HepG2 (cell line): ENCODE results near the gene GPX5. TPM values are rescaled to one million over a fixed set of nuclear protein-coding genes. Genes with fewer than 3 reads are reported as not detected.

Experiments
- ATF7 ChIP-seq, 2 experiments: fragments of 450-650 bp in 1 of 2; sonication (generic) in 1 of 2; formaldehyde crosslinking in 1 of 2; IDR thresholded peaks; 2 replicates each; pipeline versions ENCODE4 v1.4.0 to v1.6.1; 2016 to 2020; ENCODE audit warnings: antibody characterized with exemption in 1 of 2, mild to moderate bottlenecking in 1 of 2, missing genetic modification reagents in 1 of 2
- RFXANK ChIP-seq: IDR thresholded peaks from 2 replicates; pipeline ENCODE4 v1.6.1; 2016
- U2AF1 ChIP-seq: fragments of 200-400 bp; formaldehyde crosslinking; optimal IDR thresholded peaks from 2 replicates; pipeline ENCODE3; 2017; ENCODE audit warnings: mild to moderate bottlenecking, low read depth, low read length
- XBP1 ChIP-seq: sonication (generic); formaldehyde crosslinking; IDR thresholded peaks from 2 replicates; pipeline ENCODE4 v1.5.0; 2020; ENCODE audit warnings: missing genetic modification reagents
- ZNF883 ChIP-seq: sonication (generic); formaldehyde crosslinking; IDR thresholded peaks from 2 replicates; pipeline ENCODE4 v1.5.1; 2020; ENCODE audit warnings: mild to moderate bottlenecking, missing genetic modification reagents; ENCODE audit errors: not compliant biosample characterization
- polyA plus RNA-seq, 8 experiments: library from polyadenylated mRNA; depleted of rRNA in 3 of 8; stranded (reverse) in 7 of 8; unstranded in 1 of 8; fragments of >200 nt; fragmentation: Illumina TruSeq in 4 of 8; extraction: Trizol in 4 of 8; gene quantifications; 2 replicates each; pipeline versions ENCODE4 v1.2.1 to v1.2.3, GENCODE V29; 2011 to 2016; ENCODE audit warnings: low read depth in 4 of 8, missing spikeins in 1 of 8, mixed read lengths in 1 of 8; ENCODE audit not compliant: insufficient read depth in 1 of 8
- total RNA-seq, 5 experiments: library from RNA; depleted of rRNA; stranded (reverse); fragments of >200 nt; fragmentation: Illumina TruSeq; extraction: Trizol; gene quantifications; 2 replicates each; pipeline ENCODE4 v1.2.3, GENCODE V29; 2016; ENCODE audit warnings: low read depth in 1 of 5
- TF ChIP-seq, protein P1 (sequence below), 2 experiments: fragments of 450-650 bp in 1 of 2; sonication (generic) in 1 of 2; formaldehyde crosslinking in 1 of 2; IDR thresholded peaks; 2 replicates each; pipeline versions ENCODE4 v1.6.1 to v1.8.0; 2016 to 2022; ENCODE audit warnings: antibody characterized with exemption in 1 of 2, mild to moderate bottlenecking in 1 of 2, missing genetic modification reagents in 1 of 2
- TF ChIP-seq, protein P2 (sequence below): sonication (generic); formaldehyde crosslinking; IDR thresholded peaks from 2 replicates; pipeline ENCODE4 v1.4.0; 2020; ENCODE audit warnings: missing genetic modification reagents
- TF ChIP-seq, protein P3 (sequence below): sonication (generic); formaldehyde crosslinking; IDR thresholded peaks from 2 replicates; pipeline ENCODE4 v1.5.1; 2020; ENCODE audit warnings: missing genetic modification reagents, mild to moderate bottlenecking, borderline replicate concordance

GPX5 gene
- total and polyA plus RNA-seq, 2 of the 13 experiments (the other 11 are each of a cell fraction or from before 2014, with no cell fraction given): not detected

DNA sequence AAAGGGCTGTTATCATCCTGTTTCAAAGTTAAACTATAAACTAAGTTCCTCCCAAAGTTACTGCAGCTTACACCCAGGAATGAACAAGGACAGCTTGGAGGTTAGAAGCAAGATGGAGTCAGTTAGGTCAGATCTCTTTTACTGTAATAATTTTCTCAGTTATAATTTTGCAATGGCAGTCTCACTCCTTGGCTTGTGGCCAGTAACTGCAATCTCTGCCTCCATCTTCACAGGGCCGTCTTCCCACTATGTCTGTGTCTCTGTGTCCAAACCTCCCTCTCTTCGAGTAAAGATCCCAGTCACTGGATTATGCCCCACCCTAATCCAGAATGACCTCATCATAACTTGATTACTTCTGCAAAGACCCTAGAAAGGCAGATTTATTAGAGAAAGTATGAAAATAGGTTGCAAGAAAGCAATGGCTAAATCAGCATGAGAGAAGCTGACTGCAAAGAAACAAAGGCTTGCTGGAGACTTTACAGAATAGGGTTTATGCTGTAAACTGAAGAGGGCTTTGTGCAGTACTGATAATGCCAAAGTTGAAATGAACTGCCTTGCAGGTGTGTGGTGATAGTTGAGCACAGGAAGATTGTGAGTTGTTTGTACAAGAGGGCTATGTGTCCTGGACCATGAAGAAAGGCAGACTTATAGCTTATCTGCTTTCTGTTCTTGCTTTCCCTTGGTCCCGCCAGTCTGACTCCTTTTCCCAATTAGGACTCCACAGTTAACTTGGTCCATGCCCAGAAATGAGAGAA, 38.5 kb upstream of the GPX5 start (continued):
- TF ChIP-seq, protein P1, sequence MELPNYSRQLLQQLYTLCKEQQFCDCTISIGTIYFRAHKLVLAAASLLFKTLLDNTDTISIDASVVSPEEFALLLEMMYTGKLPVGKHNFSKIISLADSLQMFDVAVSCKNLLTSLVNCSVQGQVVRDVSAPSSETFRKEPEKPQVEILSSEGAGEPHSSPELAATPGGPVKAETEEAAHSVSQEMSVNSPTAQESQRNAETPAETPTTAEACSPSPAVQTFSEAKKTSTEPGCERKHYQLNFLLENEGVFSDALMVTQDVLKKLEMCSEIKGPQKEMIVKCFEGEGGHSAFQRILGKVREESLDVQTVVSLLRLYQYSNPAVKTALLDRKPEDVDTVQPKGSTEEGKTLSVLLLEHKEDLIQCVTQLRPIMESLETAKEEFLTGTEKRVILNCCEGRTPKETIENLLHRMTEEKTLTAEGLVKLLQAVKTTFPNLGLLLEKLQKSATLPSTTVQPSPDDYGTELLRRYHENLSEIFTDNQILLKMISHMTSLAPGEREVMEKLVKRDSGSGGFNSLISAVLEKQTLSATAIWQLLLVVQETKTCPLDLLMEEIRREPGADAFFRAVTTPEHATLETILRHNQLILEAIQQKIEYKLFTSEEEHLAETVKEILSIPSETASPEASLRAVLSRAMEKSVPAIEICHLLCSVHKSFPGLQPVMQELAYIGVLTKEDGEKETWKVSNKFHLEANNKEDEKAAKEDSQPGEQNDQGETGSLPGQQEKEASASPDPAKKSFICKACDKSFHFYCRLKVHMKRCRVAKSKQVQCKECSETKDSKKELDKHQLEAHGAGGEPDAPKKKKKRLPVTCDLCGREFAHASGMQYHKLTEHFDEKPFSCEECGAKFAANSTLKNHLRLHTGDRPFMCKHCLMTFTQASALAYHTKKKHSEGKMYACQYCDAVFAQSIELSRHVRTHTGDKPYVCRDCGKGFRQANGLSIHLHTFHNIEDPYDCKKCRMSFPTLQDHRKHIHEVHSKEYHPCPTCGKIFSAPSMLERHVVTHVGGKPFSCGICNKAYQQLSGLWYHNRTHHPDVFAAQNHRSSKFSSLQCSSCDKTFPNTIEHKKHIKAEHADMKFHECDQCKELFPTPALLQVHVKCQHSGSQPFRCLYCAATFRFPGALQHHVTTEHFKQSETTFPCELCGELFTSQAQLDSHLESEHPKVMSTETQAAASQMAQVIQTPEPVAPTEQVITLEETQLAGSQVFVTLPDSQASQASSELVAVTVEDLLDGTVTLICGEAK (IDR thresholded peaks at IDR 0.05): no peak
- TF ChIP-seq, protein P1 (CRISPR knock-in tag; IDR thresholded peaks at IDR 0.05): no peak
- TF ChIP-seq XBP1 (CRISPR knock-in tag) (no peak), ZNF883 (CRISPR knock-in tag) (no peak), RFXANK (CRISPR knock-in tag) (no peak), ATF7 (IDR thresholded peaks at IDR 0.05) (peak; percentile 47; the same call in 1 of the 2 replicates), ATF7 (CRISPR knock-in tag; IDR thresholded peaks at IDR 0.05) (no peak), U2AF1 (no peak)
- TF ChIP-seq, protein P2, sequence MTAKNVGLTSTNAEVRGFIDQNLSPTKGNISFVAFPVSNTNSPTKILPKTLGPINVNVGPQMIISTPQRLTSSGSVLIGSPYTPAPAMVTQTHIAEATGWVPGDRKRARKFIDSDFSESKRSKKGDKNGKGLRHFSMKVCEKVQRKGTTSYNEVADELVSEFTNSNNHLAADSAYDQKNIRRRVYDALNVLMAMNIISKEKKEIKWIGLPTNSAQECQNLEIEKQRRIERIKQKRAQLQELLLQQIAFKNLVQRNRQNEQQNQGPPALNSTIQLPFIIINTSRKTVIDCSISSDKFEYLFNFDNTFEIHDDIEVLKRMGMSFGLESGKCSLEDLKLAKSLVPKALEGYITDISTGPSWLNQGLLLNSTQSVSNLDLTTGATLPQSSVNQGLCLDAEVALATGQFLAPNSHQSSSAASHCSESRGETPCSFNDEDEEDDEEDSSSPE (CRISPR knock-in tag): no peak
- TF ChIP-seq, protein P3, sequence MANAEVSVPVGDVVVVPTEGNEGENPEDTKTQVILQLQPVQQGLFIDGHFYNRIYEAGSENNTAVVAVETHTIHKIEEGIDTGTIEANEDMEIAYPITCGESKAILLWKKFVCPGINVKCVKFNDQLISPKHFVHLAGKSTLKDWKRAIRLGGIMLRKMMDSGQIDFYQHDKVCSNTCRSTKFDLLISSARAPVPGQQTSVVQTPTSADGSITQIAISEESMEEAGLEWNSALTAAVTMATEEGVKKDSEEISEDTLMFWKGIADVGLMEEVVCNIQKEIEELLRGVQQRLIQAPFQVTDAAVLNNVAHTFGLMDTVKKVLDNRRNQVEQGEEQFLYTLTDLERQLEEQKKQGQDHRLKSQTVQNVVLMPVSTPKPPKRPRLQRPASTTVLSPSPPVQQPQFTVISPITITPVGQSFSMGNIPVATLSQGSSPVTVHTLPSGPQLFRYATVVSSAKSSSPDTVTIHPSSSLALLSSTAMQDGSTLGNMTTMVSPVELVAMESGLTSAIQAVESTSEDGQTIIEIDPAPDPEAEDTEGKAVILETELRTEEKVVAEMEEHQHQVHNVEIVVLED (CRISPR knock-in tag): no peak
